ENCODE measurements around the gene ZNF592. TPM values are rescaled to one million over a fixed set of nuclear protein-coding genes. Genes with fewer than 3 reads are reported as not detected.

ZNF592 gene
- total and polyA plus RNA-seq, 9 of the 15 experiments (the other 6 are each of a cell fraction or from before 2014, with no cell fraction given) = 0.88 to 23.8 (median 7.4) TPM

DNA sequence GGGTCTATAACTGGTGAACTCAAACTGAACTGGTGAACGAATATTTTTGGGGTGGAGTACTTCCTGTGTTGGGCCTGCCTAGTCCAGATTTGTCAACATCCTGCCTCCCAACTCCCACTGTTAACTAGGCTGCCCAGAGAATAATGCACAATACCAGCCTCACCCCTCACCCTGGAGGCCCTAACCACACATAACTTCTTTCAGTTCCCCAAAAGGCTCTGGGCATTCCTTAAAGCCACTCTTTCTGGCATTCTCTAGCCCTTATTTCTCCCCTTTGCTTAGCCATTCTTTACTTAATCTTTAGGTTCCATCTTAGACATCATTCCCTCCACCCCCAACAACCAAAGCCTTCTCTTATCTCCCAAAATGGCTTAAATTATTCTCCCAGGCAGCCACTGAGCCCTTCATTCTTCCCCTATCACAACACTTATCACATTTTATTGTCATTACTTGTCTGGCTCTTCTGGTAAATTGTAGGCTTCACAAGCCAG, 23.3 kb upstream of the ZNF592 start (continued):
- TF ChIP-seq ZBTB12 (CRISPR knock-in tag; IDR thresholded peaks at IDR 0.05) (no peak), NR2C1 (IDR thresholded peaks at IDR 0.05) (no peak), NR2C1 (tag; IDR thresholded peaks at IDR 0.05) (no peak), TAL1 (IDR thresholded peaks at IDR 0.05) (peak; percentile 23; the same call in 1 of the 2 replicates), ZNF277 (CRISPR knock-in tag; IDR thresholded peaks at IDR 0.05; ENCODE audit: borderline replicate concordance) (no peak), TAF7 (tag; IDR thresholded peaks at IDR 0.05) (no peak), ZNF354B (CRISPR knock-in tag; IDR thresholded peaks at IDR 0.05) (no peak), ID3 (CRISPR knock-in tag; IDR thresholded peaks at IDR 0.05) (no peak), ID3 (tag; IDR thresholded peaks at IDR 0.05) (no peak), KLF16 (IDR thresholded peaks at IDR 0.05) (no peak), EGR1 (conservative IDR thresholded peaks at IDR 0.05) (no peak), LEF1 (IDR thresholded peaks at IDR 0.05) (peak; percentile 80), JUNB (CRISPR knock-in tag; conservative IDR thresholded peaks at IDR 0.05) (no peak), MAFF (IDR thresholded peaks at IDR 0.05; ENCODE audit: low read length) (no peak), E2F3 (CRISPR knock-in tag; IDR thresholded peaks at IDR 0.05) (no peak), NFIX (CRISPR knock-in tag; IDR thresholded peaks at IDR 0.05; ENCODE audit: low read depth) (no peak), DACH1 (IDR thresholded peaks at IDR 0.05; ENCODE audit: partially characterized antibody) (no peak), GTF2A2 (tag; IDR thresholded peaks at IDR 0.05) (no peak), MEIS2 (IDR thresholded peaks at IDR 0.05; ENCODE audit: partially characterized antibody) (peak; percentile 63), ZNF347 (CRISPR knock-in tag; IDR thresholded peaks at IDR 0.05; ENCODE audit: low read depth) (no peak)
- TF ChIP-seq, protein P1, sequence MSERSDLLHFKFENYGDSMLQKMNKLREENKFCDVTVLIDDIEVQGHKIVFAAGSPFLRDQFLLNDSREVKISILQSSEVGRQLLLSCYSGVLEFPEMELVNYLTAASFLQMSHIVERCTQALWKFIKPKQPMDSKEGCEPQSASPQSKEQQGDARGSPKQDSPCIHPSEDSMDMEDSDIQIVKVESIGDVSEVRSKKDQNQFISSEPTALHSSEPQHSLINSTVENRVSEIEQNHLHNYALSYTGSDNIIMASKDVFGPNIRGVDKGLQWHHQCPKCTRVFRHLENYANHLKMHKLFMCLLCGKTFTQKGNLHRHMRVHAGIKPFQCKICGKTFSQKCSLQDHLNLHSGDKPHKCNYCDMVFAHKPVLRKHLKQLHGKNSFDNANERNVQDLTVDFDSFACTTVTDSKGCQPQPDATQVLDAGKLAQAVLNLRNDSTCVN (CRISPR knock-in tag; IDR thresholded peaks at IDR 0.05) = no peak
- TF ChIP-seq, protein P2, sequence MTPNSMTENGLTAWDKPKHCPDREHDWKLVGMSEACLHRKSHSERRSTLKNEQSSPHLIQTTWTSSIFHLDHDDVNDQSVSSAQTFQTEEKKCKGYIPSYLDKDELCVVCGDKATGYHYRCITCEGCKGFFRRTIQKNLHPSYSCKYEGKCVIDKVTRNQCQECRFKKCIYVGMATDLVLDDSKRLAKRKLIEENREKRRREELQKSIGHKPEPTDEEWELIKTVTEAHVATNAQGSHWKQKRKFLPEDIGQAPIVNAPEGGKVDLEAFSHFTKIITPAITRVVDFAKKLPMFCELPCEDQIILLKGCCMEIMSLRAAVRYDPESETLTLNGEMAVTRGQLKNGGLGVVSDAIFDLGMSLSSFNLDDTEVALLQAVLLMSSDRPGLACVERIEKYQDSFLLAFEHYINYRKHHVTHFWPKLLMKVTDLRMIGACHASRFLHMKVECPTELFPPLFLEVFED (CRISPR knock-in tag; conservative IDR thresholded peaks at IDR 0.05) = no peak
- TF ChIP-seq, protein P3, sequence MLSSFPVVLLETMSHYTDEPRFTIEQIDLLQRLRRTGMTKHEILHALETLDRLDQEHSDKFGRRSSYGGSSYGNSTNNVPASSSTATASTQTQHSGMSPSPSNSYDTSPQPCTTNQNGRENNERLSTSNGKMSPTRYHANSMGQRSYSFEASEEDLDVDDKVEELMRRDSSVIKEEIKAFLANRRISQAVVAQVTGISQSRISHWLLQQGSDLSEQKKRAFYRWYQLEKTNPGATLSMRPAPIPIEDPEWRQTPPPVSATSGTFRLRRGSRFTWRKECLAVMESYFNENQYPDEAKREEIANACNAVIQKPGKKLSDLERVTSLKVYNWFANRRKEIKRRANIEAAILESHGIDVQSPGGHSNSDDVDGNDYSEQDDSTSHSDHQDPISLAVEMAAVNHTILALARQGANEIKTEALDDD (IDR thresholded peaks at IDR 0.05) = peak; percentile 92
- TF ChIP-seq, protein P4, sequence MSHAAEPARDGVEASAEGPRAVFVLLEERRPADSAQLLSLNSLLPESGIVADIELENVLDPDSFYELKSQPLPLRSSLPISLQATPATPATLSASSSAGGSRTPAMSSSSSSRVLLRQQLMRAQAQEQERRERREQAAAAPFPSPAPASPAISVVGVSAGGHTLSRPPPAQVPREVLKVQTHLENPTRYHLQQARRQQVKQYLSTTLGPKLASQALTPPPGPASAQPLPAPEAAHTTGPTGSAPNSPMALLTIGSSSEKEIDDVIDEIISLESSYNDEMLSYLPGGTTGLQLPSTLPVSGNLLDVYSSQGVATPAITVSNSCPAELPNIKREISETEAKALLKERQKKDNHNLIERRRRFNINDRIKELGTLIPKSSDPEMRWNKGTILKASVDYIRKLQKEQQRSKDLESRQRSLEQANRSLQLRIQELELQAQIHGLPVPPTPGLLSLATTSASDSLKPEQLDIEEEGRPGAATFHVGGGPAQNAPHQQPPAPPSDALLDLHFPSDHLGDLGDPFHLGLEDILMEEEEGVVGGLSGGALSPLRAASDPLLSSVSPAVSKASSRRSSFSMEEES (CRISPR knock-in tag; IDR thresholded peaks at IDR 0.05) = no peak

Data from K562 (cell line).